ENCODE results near the gene SURF2. TPM values are rescaled to one million over a fixed set of nuclear protein-coding genes. Genes with fewer than 3 reads are reported as not detected.
A peak's percentile ranks its signal among the peaks of the same experiment; 100 is the strongest.

SURF2 gene
- total RNA-seq, 1 experiment from 2014 or later = 23.0 TPM

DNA sequence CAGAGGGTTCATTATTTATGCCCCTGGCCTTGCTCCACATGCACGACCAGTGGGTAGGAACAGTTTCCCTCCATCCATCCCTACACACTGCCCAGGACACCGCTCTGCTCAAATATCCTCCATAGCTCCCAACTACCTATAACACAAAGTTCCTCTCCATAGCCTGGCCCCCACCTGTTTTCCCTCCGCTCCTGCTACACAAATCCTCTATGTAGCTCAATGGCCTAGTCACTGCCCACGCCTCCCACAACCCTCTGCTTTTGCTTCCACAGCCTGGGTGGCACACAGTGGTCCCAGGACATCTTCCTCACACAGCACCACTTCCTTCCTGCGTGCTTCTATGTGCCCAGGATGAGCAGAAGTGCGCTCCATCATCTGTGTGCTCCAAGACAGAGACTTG, 41.0 kb downstream of the SURF2 start:
- DNase-seq (ENCODE audit: low spot score) = no peak

DNA sequence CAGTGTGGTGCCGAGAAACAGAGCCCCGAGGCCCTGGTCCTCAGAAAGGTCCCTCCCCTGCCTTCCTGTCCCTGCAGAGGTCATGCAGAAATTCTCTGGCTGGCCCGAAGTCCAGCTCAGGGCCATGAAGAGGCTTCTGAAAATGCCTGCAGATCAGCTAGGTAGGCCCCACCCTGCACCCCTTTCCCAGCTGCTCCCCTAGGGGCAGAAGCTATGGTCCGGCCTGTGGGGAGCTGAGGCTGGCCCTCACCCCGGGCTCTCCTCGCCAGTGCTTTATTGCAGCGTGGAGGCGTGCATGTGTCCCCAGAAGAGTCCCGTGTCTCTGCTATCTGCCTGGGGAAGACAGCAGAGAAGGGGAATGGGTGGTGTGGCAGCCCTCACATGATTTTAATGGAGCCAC, 41.5 kb downstream of the SURF2 start:
- no peak for DNase-seq (ENCODE audit: low spot score)

DNA sequence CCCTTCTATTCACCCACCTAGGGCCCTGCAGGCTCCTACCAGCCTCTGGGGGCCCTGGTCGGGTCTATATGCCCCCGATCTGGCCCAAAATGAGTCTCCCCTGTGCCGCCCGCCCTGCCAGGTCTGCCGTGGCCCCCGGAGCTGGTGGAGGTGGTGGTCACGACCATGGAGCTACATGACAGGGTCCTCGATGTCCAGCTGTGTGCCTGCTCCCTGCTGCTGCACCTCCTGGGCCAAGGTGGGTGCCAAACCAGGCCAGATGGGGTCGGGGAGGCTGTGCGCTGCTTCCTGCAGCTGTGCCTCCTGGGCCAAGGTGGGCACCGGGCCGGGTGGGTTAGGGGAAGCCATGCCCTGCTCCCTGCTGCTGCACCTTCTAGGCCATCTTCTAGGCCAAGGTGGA, 43.9 kb downstream of the SURF2 start:
- no peak for DNase-seq (ENCODE audit: low spot score)

DNA sequence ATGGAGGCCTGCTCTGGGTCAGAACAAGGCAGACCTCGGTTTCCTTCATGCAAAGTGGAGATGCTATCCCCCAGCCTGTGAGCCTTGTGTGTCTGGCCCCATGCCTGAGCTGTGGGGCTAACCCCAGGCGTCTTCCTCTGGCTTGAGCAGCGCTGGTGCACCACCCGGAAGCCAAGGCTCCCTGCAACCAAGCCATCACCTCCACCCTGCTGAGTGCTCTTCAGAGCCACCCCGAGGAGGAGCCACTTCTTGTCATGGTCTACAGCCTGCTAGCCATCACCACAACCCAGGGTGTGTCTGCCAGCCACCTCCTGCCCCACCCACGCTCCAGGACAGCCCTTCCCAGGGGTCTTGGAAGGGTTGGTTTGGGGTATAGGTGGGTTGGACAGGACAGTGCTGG, 45.2 kb downstream of the SURF2 start:
- no peak for DNase-seq (ENCODE audit: low spot score)

DNA sequence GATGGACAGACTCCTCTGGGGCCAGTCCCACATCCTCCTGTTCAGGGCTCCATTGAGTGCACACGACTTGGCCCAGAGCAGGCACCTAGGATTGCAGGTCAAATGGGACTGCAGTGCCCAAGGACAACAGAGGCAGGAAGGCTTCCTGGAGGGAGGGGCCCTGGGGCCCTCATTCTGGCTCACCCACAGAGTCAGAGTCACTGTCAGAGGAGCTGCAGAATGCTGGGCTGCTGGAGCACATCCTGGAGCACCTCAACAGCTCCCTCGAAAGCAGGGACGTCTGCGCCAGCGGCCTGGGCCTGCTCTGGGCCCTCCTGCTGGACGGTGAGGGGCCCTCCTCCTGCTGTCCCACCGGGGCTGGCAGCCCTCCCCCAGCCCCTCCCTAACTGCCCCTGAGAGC, 46.3 kb downstream of the SURF2 start:
- DNase-seq (ENCODE audit: low spot score) = no peak

DNA sequence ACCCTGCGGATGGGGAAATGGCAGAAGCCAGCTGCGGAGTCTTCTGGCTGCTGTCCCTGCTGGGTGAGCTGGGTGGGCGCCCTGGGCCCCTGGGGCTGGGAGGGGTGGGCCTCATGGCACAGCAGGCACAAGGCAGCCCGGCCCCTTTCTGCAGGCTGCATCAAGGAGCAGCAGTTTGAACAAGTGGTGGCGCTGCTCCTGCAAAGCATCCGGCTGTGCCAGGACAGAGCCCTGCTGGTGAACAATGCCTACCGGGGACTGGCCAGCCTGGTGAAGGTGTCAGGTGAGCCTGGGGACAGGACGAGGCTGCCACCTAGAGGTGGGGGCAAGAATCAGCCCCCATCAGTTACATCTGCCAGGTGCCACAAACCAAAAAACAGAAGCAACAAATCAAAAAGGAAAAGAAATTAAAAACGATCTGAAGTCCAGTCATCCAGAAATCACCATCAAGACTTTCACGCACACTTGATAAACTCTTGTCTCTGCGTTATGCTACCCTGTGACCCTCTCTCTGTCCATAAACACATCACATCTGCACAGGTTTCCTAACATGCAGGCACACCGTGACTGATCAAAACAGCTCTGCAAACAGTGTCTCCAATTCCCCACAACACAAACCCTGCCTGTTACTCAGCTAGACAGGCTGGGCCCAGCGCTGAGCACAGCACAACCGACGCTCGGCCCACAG, 47.6 kb downstream of the SURF2 start:
- no peak for DNase-seq (ENCODE audit: low spot score)

DNA sequence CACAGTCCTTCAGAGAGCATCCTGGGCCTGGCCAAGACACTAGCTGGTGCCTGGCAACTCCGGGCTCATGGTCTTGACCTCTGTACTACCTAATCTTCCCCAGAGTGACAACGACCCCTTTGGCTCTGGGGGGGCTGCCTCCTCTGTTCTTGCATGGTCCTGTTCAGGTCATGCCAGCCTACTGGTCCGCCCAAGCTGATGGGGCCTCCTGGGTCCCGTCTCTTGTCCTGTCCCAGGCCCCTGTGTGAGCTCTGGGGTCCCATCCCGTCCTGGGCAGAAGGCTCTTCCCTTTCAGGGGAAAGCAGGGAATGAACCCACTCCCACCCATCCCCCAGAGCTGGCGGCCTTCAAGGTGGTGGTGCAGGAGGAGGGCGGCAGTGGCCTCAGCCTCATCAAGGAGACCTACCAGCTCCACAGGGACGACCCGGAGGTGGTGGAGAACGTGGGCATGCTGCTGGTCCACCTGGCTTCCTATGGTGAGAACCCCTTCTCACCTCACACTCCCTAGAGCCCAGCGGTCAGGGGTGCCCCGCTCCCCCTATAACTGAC, 48.2 kb downstream of the SURF2 start:
- no peak for DNase-seq (ENCODE audit: low spot score)

DNA sequence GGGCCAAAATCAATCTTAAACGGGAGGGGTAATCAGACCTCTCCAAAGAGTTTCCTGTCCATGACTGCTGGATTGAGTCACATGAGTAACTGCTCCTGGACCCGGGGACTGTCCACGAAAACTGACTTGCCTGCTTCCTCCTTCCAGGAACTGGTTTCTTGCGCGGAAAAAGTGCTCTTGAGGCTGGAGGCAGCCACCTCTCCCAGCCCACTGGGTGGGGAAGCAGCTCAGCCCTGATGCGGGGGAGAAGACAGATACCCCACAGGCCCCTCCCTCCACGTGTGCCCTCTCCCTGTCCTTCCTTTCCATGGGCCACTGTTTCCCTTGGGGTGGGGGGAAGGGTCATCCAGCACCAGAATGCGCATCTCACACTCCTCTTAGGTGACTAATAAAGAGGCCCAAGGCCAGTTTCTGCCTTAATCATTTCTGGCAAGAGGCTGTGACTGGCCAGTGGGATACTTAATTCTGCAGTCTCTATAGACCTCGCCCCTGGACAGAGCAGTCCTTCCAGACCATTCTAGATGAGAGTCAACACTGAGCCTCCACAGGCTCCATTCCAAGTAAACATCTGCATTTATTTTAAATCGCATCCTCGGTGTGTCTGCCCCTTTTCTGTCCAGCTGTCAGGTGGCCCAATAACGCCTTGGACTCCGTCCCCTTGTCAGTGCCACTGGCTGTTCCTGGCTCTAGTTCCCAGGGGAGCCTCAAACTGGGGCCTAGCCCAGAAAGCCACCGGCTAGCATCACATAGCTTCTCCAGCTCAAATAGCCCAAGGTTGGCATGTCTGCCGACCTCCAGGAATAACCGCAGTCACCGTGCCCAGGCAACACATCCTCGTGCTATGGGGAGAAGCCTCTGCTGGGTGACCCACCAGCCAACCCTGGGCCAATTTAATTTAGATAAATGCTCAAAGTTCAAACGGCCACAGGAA, 49.4 kb downstream of the SURF2 start:
- DNase-seq (ENCODE audit: low spot score) = no peak

DNA sequence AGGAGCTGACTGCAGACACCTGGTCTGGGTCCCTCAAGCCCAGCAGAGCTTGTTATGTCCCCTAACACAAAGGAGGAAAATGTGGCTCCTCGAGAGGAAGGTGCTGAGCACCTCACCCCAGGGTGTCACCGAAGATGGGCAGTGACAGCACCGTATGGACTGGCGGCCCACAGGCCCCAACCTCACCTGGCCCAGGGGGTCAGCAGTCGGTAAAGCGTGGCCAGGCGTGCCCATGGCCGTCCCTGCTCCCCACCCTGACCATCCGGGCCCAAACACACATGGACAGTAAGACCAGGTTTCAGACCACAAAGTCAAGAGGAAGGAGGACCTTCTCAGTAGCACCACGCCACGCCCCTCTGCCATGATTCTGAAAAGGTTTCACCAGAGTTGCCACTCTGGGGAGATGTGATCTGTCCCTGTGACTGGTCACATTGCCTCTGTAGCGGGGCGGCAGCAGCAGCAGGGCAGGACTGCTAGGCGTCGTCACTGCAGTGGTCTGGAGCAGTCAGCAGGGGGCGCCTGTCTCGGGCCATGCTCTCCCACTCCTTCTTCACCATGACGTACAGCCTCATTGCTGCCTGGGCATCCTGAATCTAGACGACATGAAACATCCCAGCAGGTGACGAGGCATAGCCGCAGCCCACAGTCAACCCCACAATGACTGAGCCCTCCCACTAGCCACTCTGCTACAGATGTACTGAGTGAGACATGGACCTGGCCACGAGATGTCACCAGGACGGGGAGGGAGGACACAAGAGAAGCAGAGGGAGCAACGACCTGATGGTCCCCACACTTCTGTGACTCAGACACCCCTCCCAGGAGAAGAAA, 50.3 kb downstream of the SURF2 start:
- DNase-seq (ENCODE audit: low spot score) = peak; percentile 63

DNA sequence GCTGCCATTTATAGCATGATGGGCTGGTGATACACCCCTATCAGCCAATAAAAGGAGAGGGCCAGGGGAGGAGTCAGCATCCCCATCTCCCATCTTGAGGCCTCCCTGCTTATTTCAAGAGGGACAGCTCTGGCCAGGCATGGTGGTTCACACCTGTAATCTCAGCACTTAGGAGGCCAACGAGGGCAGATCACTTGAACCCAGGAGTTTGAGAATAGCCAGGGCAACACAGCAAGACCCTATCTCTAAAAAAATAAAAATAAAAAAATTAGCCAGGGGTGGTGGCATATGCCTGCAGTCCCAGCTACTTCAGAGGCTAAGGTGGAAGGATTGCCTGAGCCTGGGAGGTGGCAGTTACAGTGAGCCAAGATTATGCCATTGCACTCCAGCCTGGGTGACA, 51.7 kb downstream of the SURF2 start:
- DNase-seq (ENCODE audit: low spot score) = no peak

Other genes starting within 250 kb of the SURF2 start
- 11.9 and 12.6 TPM in 2 replicates for gene RALGDS, start 235.3 kb upstream of the SURF2 start, total RNA-seq (2014; rRNA removed; shearing (Covaris generic))
- gene GBGT1, start 192.6 kb upstream of the SURF2 start, total RNA-seq (2014; rRNA removed; shearing (Covaris generic)) = not detected in 2 replicates
- not detected in 2 replicates for gene OBP2B, start 147.3 kb upstream of the SURF2 start, total RNA-seq (2014; rRNA removed; shearing (Covaris generic))
- gene ABO, start 81.3 kb upstream of the SURF2 start, total RNA-seq (2014; rRNA removed; shearing (Covaris generic)) = not detected in 2 replicates
- 7.4 and 8.9 TPM in 2 replicates for gene SURF6, start 20.4 kb upstream of the SURF2 start, total RNA-seq (2014; rRNA removed; shearing (Covaris generic))
- 13.6 and 22.0 TPM in 2 replicates for gene MED22, start 8.4 kb upstream of the SURF2 start, total RNA-seq (2014; rRNA removed; shearing (Covaris generic))
- 2,696 and 2,716 TPM in 2 replicates for gene RPL7A, start 8.3 kb upstream of the SURF2 start, total RNA-seq (2014; rRNA removed; shearing (Covaris generic))
- 45.4 and 72.0 TPM in 2 replicates for gene SURF1, start 63 bp upstream of the SURF2 start, total RNA-seq (2014; rRNA removed; shearing (Covaris generic))
- 220 and 254 TPM in 2 replicates for gene SURF4, start 19.5 kb downstream of the SURF2 start, total RNA-seq (2014; rRNA removed; shearing (Covaris generic))
- 0.62 and 1.0 TPM in 2 replicates for gene STKLD1, start 19.8 kb downstream of the SURF2 start, total RNA-seq (2014; rRNA removed; shearing (Covaris generic))
- 11.5 and 15.8 TPM in 2 replicates for gene REXO4, start 61.5 kb downstream of the SURF2 start, total RNA-seq (2014; rRNA removed; shearing (Covaris generic))
- 0.06 and 0.12 TPM in 2 replicates for gene ADAMTS13, start 65.8 kb downstream of the SURF2 start, total RNA-seq (2014; rRNA removed; shearing (Covaris generic))
- 2.5 TPM in 2 replicates for gene CACFD1, start 103.4 kb downstream of the SURF2 start, total RNA-seq (2014; rRNA removed; shearing (Covaris generic))
- gene SLC2A6, start 122.5 kb downstream of the SURF2 start, total RNA-seq (2014; rRNA removed; shearing (Covaris generic)) = 4.0 and 5.1 TPM in 2 replicates
- not detected in 2 replicates for gene MYMK, start 168.4 kb downstream of the SURF2 start, total RNA-seq (2014; rRNA removed; shearing (Covaris generic))
- not detected in 2 replicates for gene ADAMTSL2, start 178.2 kb downstream of the SURF2 start, total RNA-seq (2014; rRNA removed; shearing (Covaris generic))